H1 (cell line): ENCODE data around the gene CREB3L1. TPM values are rescaled to one million over a fixed set of nuclear protein-coding genes. Genes with fewer than 3 reads are reported as not detected.

ENCODE experiments used
- ASH2L ChIP-seq: fragments of 200-600, 300-600 bp; sonication (generic); IDR thresholded peaks from one replicate; pipeline ENCODE4 v1.7.1; 2017; ENCODE audit warnings: low read length
- CHD2 ChIP-seq: IDR thresholded peaks from 2 replicates; pipeline ENCODE4 v1.6.1; 2012; ENCODE audit warnings: low read length, improper control_type of control experiment
- CREB1 ChIP-seq: IDR thresholded peaks from 2 replicates; pipeline ENCODE4 v1.6.1; 2012; ENCODE audit warnings: inconsistent platforms
- EP300 ChIP-seq, 2 experiments: IDR thresholded peaks; 1 replicate in 1 of 2; 2 replicates in 1 of 2; pipeline ENCODE4 v1.6.1; 2011 to 2012; ENCODE audit warnings: low read depth in 2 of 2, low read length in 2 of 2, mild to moderate bottlenecking in 2 of 2, borderline replicate concordance in 1 of 2, inconsistent platforms in 1 of 2, moderate library complexity in 1 of 2
- KDM1A ChIP-seq: fragments of 200-600, 300-600 bp; sonication (generic); IDR thresholded peaks from 2 replicates; pipeline ENCODE4 v1.7.1; 2016; ENCODE audit warnings: mild to moderate bottlenecking, low read length, borderline replicate concordance
- RAD21 ChIP-seq, 2 experiments: IDR thresholded peaks in 1 of 2; conservative IDR thresholded peaks in 1 of 2; 2 replicates each; pipeline ENCODE4 v1.6.1; 2011; ENCODE audit warnings: low read depth in 2 of 2, low read length in 2 of 2, improper control_type of control experiment in 1 of 2, inconsistent platforms in 1 of 2, mild to moderate bottlenecking in 1 of 2, moderate library complexity in 1 of 2
- RFX5 ChIP-seq: IDR thresholded peaks from 2 replicates; pipeline ENCODE4 v1.6.1; 2011; ENCODE audit warnings: low read depth, low read length, improper control_type of control experiment, borderline replicate concordance
- RNF2 ChIP-seq: fragments of 200-900, 300-1000 bp; sonication (generic); IDR thresholded peaks from 2 replicates; pipeline ENCODE4 v1.7.1; 2016; ENCODE audit warnings: borderline replicate concordance, low read depth, mild to moderate bottlenecking, antibody characterized with exemption, low read length; ENCODE audit not compliant: poor library complexity, severe bottlenecking; ENCODE audit errors: missing control alignments
- SIN3A ChIP-seq, 2 experiments: IDR thresholded peaks in 1 of 2; conservative IDR thresholded peaks in 1 of 2; 2 replicates each; pipeline ENCODE4 v1.6.1; 2011 to 2012; ENCODE audit warnings: low read length in 2 of 2, improper control_type of control experiment in 1 of 2, low read depth in 1 of 2, mild to moderate bottlenecking in 1 of 2
- SIRT6 ChIP-seq: IDR thresholded peaks from one replicate; pipeline ENCODE4 v1.7.1; 2012; ENCODE audit warnings: low read length, inconsistent platforms
- SP1 ChIP-seq: IDR thresholded peaks from 2 replicates; pipeline ENCODE4 v1.6.1; 2011; ENCODE audit warnings: low read depth, low read length
- TAF7 ChIP-seq: optimal IDR thresholded peaks from 2 replicates; pipeline ENCODE3; 2011; ENCODE audit warnings: low read depth, mild to moderate bottlenecking, inconsistent platforms, low read length, moderate library complexity, borderline replicate concordance
- TCF12 ChIP-seq: IDR thresholded peaks from 2 replicates; pipeline ENCODE4 v1.6.1; 2011; ENCODE audit warnings: low read depth, mild to moderate bottlenecking, low read length
- USF2 ChIP-seq: IDR thresholded peaks from 2 replicates; pipeline ENCODE4 v1.6.1; 2011; ENCODE audit warnings: low read length, improper control_type of control experiment
- polyA plus RNA-seq, 7 experiments: library from polyadenylated mRNA; depleted of rRNA in 3 of 7; stranded (reverse) in 5 of 7; unstranded in 2 of 7; fragments of >200 nt in 5 of 7; fragments of 200-250 nt in 2 of 7; gene quantifications; 1 replicate in 5 of 7; 2 replicates in 1 of 7; 4 replicates in 1 of 7; pipeline versions ENCODE4 v1.2.1 to v1.2.3, GENCODE V29; 2011 to 2013; ENCODE audit warnings: missing spikeins in 2 of 7, mixed read lengths in 2 of 7
- total RNA-seq: library from RNA; stranded (reverse); fragmentation: NEBNext Ultra II Directional; extraction: Animal tissue kit (Norgen Biotek cat#: 25700); gene quantifications from 2 replicates; pipeline ENCODE4 v1.2.1, GENCODE V29; 2021

The CREB3L1 gene
- total and polyA plus RNA-seq, 2 of the 8 experiments (the other 6 are each of a cell fraction or from before 2014, with no cell fraction given): 4.1 to 12.7 TPM

GRCh38 chr11:46315033-46315738 is 37.7 kb downstream of the CREB3L1 start (continued):
- TF ChIP-seq CREB1 (0 out of 2 replicates have a peak, but pooled peaks have one; percentile 30), TCF12 (no peak), SIN3A (conservative IDR thresholded peaks at IDR 0.05 in 1 of 2, IDR thresholded peaks at IDR 0.05 in 1 of 2; ENCODE audit: low read depth in 1 of 2, low read length in 2 of 2) (peak in 1 of 2 experiments; percentile 52; a peak in 1 of 4 replicates), RAD21 (IDR thresholded peaks at IDR 0.05 in 1 of 2, conservative IDR thresholded peaks at IDR 0.05 in 1 of 2; ENCODE audit: low read depth in 2 of 2, low read length in 2 of 2) (peak; percentile 79 to 83), RNF2 (no peak), SP1 (peak; percentile 33; the same call in 1 of the 2 replicates), CHD2 (0 out of 2 replicates have a peak, but pooled peaks have one; percentile 24), TAF7 (no peak), RFX5 (no peak), SIRT6 (no peak), KDM1A (no peak), ASH2L (no peak), EP300 (IDR thresholded peaks at IDR 0.05; ENCODE audit: borderline replicate concordance in 1 of 2, low read depth in 2 of 2, low read length in 2 of 2) (no peak), USF2 (peak; percentile 80)
